ENCODE measurements around the gene ZFAND3.
A peak's percentile ranks its signal among the peaks of the same experiment; 100 is the strongest.

Gene ZFAND3

GRCh38 chr6:38056361-38056760, 236.8 kb downstream of the ZFAND3 start:
- no peak for DNase-seq

- DNase-seq = no peak
Measured at GRCh38 chr6:38057994-38058393, 238.5 kb downstream of the ZFAND3 start.

- no peak for DNase-seq
Measured at GRCh38 chr6:38062066-38062465, 242.5 kb downstream of the ZFAND3 start.

- no peak for DNase-seq
Measured at GRCh38 chr6:38063973-38064372, 244.4 kb downstream of the ZFAND3 start.

GRCh38 chr6:38064431-38064830, 244.9 kb downstream of the ZFAND3 start:
- no peak for DNase-seq

GRCh38 chr6:38065734-38066305, 246.3 kb downstream of the ZFAND3 start:
- no peak for DNase-seq

GRCh38 chr6:38067263-38067980, 247.9 kb downstream of the ZFAND3 start:
- no peak for DNase-seq

GRCh38 chr6:38068854-38069590, 249.5 kb downstream of the ZFAND3 start:
- DNase-seq = no peak

- DNase-seq = no peak
Measured at GRCh38 chr6:38077488-38078030, 258.0 kb downstream of the ZFAND3 start.

- DNase-seq = no peak
Measured at GRCh38 chr6:38078671-38079070, 259.1 kb downstream of the ZFAND3 start.

GRCh38 chr6:38079107-38079506, 259.6 kb downstream of the ZFAND3 start:
- no peak for DNase-seq

- no peak for DNase-seq
Measured at GRCh38 chr6:38079537-38079936, 260.0 kb downstream of the ZFAND3 start.

GRCh38 chr6:38080360-38080759, 260.8 kb downstream of the ZFAND3 start:
- no peak for DNase-seq

GRCh38 chr6:38080889-38081288, 261.4 kb downstream of the ZFAND3 start:
- DNase-seq = peak; percentile 6 to 43

- DNase-seq = no peak
Measured at GRCh38 chr6:38085031-38085430, 265.5 kb downstream of the ZFAND3 start.

- DNase-seq = no peak
Measured at GRCh38 chr6:38086346-38086745, 266.8 kb downstream of the ZFAND3 start.

- no peak for DNase-seq
Measured at GRCh38 chr6:38088010-38088409, 268.5 kb downstream of the ZFAND3 start.

- no peak for DNase-seq
Measured at GRCh38 chr6:38088829-38089228, 269.3 kb downstream of the ZFAND3 start.

- no peak for DNase-seq
Measured at GRCh38 chr6:38091613-38092012, 272.1 kb downstream of the ZFAND3 start.

GRCh38 chr6:38092465-38092864, 272.9 kb downstream of the ZFAND3 start:
- no peak for DNase-seq

GRCh38 chr6:38092964-38093363, 273.4 kb downstream of the ZFAND3 start:
- DNase-seq = no peak

GRCh38 chr6:38095054-38095453, 275.5 kb downstream of the ZFAND3 start:
- DNase-seq = no peak

- DNase-seq = no peak
Measured at GRCh38 chr6:38099221-38099620, 279.7 kb downstream of the ZFAND3 start.

- no peak for DNase-seq
Measured at GRCh38 chr6:38100380-38100779, 280.9 kb downstream of the ZFAND3 start.

Measured in inflammatory macrophage treated with lipopolysaccharide for 1 hour (primary cell).